NCI-H1930 (cell line): ENCODE measurements around the gene TMCO4.
"Not testable (repeated sequence)": the region's sequence is repeated elsewhere in the genome, so short reads cannot be mapped to it uniquely, and the experiment has no call there.

Source experiments
- DNase-seq, 2 experiments: peaks; one replicate each; lab custom pipeline; 2025; lab: John Stamatoyannopoulos, UW

Gene TMCO4

DNA sequence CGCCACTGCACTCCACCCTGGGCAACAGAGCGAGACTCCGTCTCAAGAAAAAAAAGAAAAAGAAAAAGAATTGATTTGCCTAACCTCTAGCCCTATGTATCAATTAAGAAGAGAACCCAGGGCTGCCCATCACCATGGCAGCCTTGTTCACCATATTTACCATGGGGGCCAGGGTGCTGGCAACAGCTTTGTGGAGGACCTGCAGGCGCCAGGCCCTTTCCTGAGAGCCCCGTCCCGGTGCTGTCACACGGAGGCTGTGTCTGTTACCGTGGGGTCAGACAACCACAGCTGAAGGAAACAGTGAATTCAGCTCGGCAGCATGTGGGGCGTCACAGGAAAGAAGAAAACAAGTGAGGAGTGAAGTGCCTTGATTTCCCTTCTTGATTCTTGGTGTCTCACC, 162.1 kb downstream of the TMCO4 start:
- DNase-seq = no peak

DNA sequence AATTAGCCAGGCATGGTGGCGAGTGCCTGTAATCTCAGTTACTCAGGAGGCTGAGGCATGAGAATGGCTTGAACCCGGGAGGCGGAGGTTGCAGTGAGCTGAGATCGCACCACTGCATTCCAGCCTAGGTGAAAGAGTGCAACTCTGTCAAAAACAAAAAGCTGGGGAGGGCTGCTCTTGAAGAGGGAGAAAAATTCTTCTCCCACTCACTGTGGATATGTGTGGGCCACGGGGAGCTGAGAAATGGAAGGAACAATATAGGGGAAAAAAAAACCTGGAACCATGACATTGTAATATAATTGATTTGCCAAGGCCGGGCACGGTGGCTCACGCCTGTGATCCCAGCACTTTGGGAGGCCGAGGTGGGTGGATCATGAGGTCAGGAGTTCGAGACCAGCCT, 163.0 kb downstream of the TMCO4 start:
- DNase-seq = not testable (repeated sequence)

DNA sequence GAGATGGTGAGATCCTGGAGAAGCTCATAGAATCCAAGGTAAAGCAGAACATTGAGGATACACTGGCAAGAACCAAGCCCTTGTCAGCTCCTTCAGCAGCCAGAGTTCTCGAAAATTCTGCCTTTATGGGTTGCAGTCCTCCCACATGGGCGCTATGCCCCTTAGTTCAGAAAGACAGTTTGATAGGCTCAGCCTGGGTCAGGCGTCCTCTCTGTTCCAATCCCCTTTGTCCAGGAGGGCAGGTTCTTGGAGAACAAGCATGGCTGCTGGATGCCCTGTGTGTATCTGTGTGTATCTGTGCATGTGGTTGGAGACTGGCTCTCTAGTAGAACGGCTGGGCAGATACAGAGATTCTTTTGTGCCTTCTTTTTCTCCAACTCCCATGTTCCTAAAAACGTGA, 163.7 kb downstream of the TMCO4 start:
- no peak for DNase-seq

DNA sequence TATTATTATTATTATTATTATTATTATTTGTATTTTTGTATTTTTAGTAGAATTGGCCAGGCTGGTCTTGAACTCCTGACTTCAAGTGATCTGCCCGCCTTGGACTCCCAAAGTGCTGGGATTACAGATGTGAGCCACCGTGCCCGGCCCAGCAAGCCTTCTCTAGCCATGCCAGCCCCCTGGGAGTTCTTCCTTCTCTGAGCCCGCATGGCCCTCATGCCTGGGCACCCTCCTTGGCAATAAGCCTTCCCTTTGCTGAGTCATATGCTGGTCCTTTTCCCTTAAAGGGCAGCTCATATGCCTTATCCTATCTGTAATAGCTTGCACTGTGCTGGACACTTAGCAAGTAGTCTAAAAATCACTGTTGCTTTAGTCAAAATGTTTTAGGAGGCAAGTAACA, 164.1 kb downstream of the TMCO4 start:
- no peak for DNase-seq

DNA sequence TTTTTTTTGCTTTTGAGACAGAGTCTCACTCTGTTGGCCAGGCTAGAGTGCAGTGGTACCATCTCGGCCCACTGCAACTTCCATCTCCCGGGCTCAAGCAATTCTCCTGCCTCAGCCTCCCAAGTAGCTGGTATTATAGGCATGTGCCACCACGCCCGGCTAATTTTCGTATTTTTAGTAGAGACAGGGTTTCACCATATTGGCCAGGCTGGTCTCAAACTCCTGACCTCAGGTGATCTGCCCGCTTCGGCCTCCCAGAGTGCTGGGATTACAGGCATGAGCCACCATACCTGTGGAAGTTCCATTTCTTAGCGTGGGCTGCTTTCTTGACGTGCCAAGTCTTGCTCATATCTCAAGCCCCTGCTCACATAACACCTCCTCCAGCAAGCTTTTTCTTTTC, 164.7 kb downstream of the TMCO4 start:
- not testable (repeated sequence) for DNase-seq

DNA sequence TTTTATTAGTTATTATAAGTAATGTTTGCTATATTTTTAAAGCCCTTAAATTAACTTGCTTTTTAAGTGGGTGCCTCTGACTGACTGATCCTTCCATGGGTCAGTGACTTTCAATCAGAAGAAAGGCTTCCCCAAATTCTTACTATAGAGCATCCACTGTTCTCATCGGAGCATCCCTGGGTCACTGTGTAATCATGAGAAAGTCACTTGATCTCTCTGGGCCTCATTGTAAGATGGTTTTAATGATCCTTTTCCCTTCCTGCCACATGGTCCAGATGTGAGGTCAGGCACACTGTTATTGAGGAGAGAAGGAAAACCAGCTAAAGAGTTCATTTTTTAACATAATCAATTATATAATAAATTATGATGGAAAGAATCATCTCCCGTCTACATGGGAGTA, 166.6 kb downstream of the TMCO4 start:
- no peak for DNase-seq
